ENCODE results near the gene SASH1.

- no peak for TF ChIP-seq CTCF (conservative IDR thresholded peaks at IDR 0.05 in 1 of 2, IDR thresholded peaks at IDR 0.05 in 1 of 2; ENCODE audit: extremely low read depth in 1 of 2, insufficient read depth in 1 of 2, low read depth in 1 of 2, low read length in 2 of 2)
- TF ChIP-seq EZH2 (IDR thresholded peaks at IDR 0.05; ENCODE audit: borderline replicate concordance, low read length) = no peak
Measured at GRCh38 chr6:148509800-148510581, 167.4 kb downstream of the SASH1 start.

All from mammary epithelial cell (primary cell).